ENCODE measurements around the gene STAT2. TPM values are rescaled to one million over a fixed set of nuclear protein-coding genes. Genes with fewer than 3 reads are reported as not detected.

Gene STAT2
- total RNA-seq, 1 donor from 2014 or later, result 85.6 TPM

- Histone ChIP-seq H3K9ac (ENCODE audit: low read depth in 1 of 3, low read length in 3 of 3) (no peak overlapping the region), H3K27ac (ENCODE audit: low read depth, low read length) (no peak overlapping the region), H3K9me3 (ENCODE audit: control insufficient read depth in 3 of 3, low read length in 3 of 3) (no peaks in the 10 kb centered on the region), H3K4me3 (ENCODE audit: low read length in 3 of 3) (no peak overlapping the region), H3K36me3 (ENCODE audit: control insufficient read depth in 3 of 3, insufficient read depth in 3 of 3, low read length in 3 of 3) (no peaks in the 10 kb centered on the region), H3K27me3 (ENCODE audit: control insufficient read depth in 3 of 3, insufficient read depth in 3 of 3, low read length in 3 of 3) (no peaks in the 10 kb centered on the region), H3K4me1 (ENCODE audit: control insufficient read depth in 3 of 3, insufficient read depth in 3 of 3, low read length in 3 of 3) (no peaks in the 10 kb centered on the region)
Observed at GRCh38 chr12:56387152-56387736, 27.3 kb upstream of the STAT2 start.

- Histone ChIP-seq H3K27ac (ENCODE audit: low read depth, low read length) (no peak overlapping the region), H3K27me3 (ENCODE audit: control insufficient read depth in 3 of 3, insufficient read depth in 3 of 3, low read length in 3 of 3) (no peaks in the 10 kb centered on the region), H3K9me3 (ENCODE audit: control insufficient read depth in 3 of 3, low read length in 3 of 3) (no peaks in the 10 kb centered on the region), H3K36me3 (ENCODE audit: control insufficient read depth in 3 of 3, insufficient read depth in 3 of 3, low read length in 3 of 3) (no peaks in the 10 kb centered on the region), H3K4me1 (ENCODE audit: control insufficient read depth in 3 of 3, insufficient read depth in 3 of 3, low read length in 3 of 3) (no peaks in the 10 kb centered on the region), H3K4me3 (ENCODE audit: low read length in 3 of 3) (no peak overlapping the region), H3K9ac (ENCODE audit: low read depth in 1 of 3, low read length in 3 of 3) (no peak overlapping the region)
Observed at GRCh38 chr12:56385873-56386272, 26.0 kb upstream of the STAT2 start.

- no peak overlapping the region for H3K4me3 ChIP-seq (ENCODE audit: low read length in 3 of 3)
- no peaks in the 10 kb centered on the region for H3K27me3 ChIP-seq (ENCODE audit: control insufficient read depth in 3 of 3, insufficient read depth in 3 of 3, low read length in 3 of 3)
- no peak overlapping the region for H3K27ac ChIP-seq (ENCODE audit: low read depth, low read length)
- no peaks in the 10 kb centered on the region for H3K9me3 ChIP-seq (ENCODE audit: control insufficient read depth in 3 of 3, low read length in 3 of 3)
- no peaks in the 10 kb centered on the region for H3K36me3 ChIP-seq (ENCODE audit: control insufficient read depth in 3 of 3, insufficient read depth in 3 of 3, low read length in 3 of 3)
- H3K9ac ChIP-seq (ENCODE audit: low read depth in 1 of 3, low read length in 3 of 3), result no peak overlapping the region
- H3K4me1 ChIP-seq (ENCODE audit: control insufficient read depth in 3 of 3, insufficient read depth in 3 of 3, low read length in 3 of 3), result no peaks in the 10 kb centered on the region
Observed at GRCh38 chr12:56382611-56383010, 22.7 kb upstream of the STAT2 start.

GRCh38 chr12:56377989-56378316 lies 18.0 kb upstream of the STAT2 start:
- Histone ChIP-seq H3K36me3 (ENCODE audit: control insufficient read depth in 3 of 3, insufficient read depth in 3 of 3, low read length in 3 of 3) (no peaks in the 10 kb centered on the region), H3K4me1 (ENCODE audit: control insufficient read depth in 3 of 3, insufficient read depth in 3 of 3, low read length in 3 of 3) (no peaks in the 10 kb centered on the region), H3K4me3 (ENCODE audit: low read length in 3 of 3) (no peak overlapping the region), H3K27me3 (ENCODE audit: control insufficient read depth in 3 of 3, insufficient read depth in 3 of 3, low read length in 3 of 3) (no peaks in the 10 kb centered on the region), H3K27ac (ENCODE audit: low read depth, low read length) (no peak overlapping the region), H3K9me3 (ENCODE audit: control insufficient read depth in 3 of 3, low read length in 3 of 3) (no peaks in the 10 kb centered on the region), H3K9ac (ENCODE audit: low read depth in 1 of 3, low read length in 3 of 3) (no peak overlapping the region)

GRCh38 chr12:56377310-56377988 lies 17.5 kb upstream of the STAT2 start:
- no peak overlapping the region for H3K4me3 ChIP-seq (ENCODE audit: low read length in 3 of 3)
- no peaks in the 10 kb centered on the region for H3K27me3 ChIP-seq (ENCODE audit: control insufficient read depth in 3 of 3, insufficient read depth in 3 of 3, low read length in 3 of 3)
- no peaks in the 10 kb centered on the region for H3K36me3 ChIP-seq (ENCODE audit: control insufficient read depth in 3 of 3, insufficient read depth in 3 of 3, low read length in 3 of 3)

GRCh38 chr12:56375598-56376434 lies 15.9 kb upstream of the STAT2 start:
- no peaks in the 10 kb centered on the region for H3K36me3 ChIP-seq (ENCODE audit: control insufficient read depth in 3 of 3, insufficient read depth in 3 of 3, low read length in 3 of 3)
- no peaks in the 10 kb centered on the region for H3K9me3 ChIP-seq (ENCODE audit: control insufficient read depth in 3 of 3, low read length in 3 of 3)
- H3K27me3 ChIP-seq (ENCODE audit: control insufficient read depth in 3 of 3, insufficient read depth in 3 of 3, low read length in 3 of 3), result no peaks in the 10 kb centered on the region
- no peaks in the 10 kb centered on the region for H3K4me1 ChIP-seq (ENCODE audit: control insufficient read depth in 3 of 3, insufficient read depth in 3 of 3, low read length in 3 of 3)
- H3K27ac ChIP-seq (ENCODE audit: low read depth, low read length), result no peak overlapping the region
- no peak overlapping the region for H3K4me3 ChIP-seq (ENCODE audit: low read length in 3 of 3)
- H3K9ac ChIP-seq (ENCODE audit: low read depth in 1 of 3, low read length in 3 of 3), result no peak overlapping the region

More at GRCh38 chr12:56377310-56377988, 17.5 kb upstream of the STAT2 start:
- Histone ChIP-seq H3K9me3 (ENCODE audit: control insufficient read depth in 3 of 3, low read length in 3 of 3) (no peaks in the 10 kb centered on the region), H3K27ac (ENCODE audit: low read depth, low read length) (no peak overlapping the region), H3K9ac (ENCODE audit: low read depth in 1 of 3, low read length in 3 of 3) (no peak overlapping the region), H3K4me1 (ENCODE audit: control insufficient read depth in 3 of 3, insufficient read depth in 3 of 3, low read length in 3 of 3) (no peaks in the 10 kb centered on the region)

- H3K9me3 ChIP-seq (ENCODE audit: control insufficient read depth in 3 of 3, low read length in 3 of 3), result no peaks in the 10 kb centered on the region
- no peak overlapping the region for H3K9ac ChIP-seq (ENCODE audit: low read depth in 1 of 3, low read length in 3 of 3)
- H3K4me1 ChIP-seq (ENCODE audit: control insufficient read depth in 3 of 3, insufficient read depth in 3 of 3, low read length in 3 of 3), result no peaks in the 10 kb centered on the region
- no peak overlapping the region for H3K27ac ChIP-seq (ENCODE audit: low read depth, low read length)
- no peaks in the 10 kb centered on the region for H3K36me3 ChIP-seq (ENCODE audit: control insufficient read depth in 3 of 3, insufficient read depth in 3 of 3, low read length in 3 of 3)
- no peak overlapping the region for H3K4me3 ChIP-seq (ENCODE audit: low read length in 3 of 3)
- no peaks in the 10 kb centered on the region for H3K27me3 ChIP-seq (ENCODE audit: control insufficient read depth in 3 of 3, insufficient read depth in 3 of 3, low read length in 3 of 3)
Observed at GRCh38 chr12:56374726-56375597, 15.1 kb upstream of the STAT2 start.

GRCh38 chr12:56373515-56373914 lies 13.6 kb upstream of the STAT2 start:
- no peak overlapping the region for H3K27ac ChIP-seq (ENCODE audit: low read depth, low read length)
- H3K9ac ChIP-seq (ENCODE audit: low read depth in 1 of 3, low read length in 3 of 3), result no peak overlapping the region
- no peaks in the 10 kb centered on the region for H3K27me3 ChIP-seq (ENCODE audit: control insufficient read depth in 3 of 3, insufficient read depth in 3 of 3, low read length in 3 of 3)
- H3K9me3 ChIP-seq (ENCODE audit: control insufficient read depth in 3 of 3, low read length in 3 of 3), result no peaks in the 10 kb centered on the region
- no peaks in the 10 kb centered on the region for H3K4me1 ChIP-seq (ENCODE audit: control insufficient read depth in 3 of 3, insufficient read depth in 3 of 3, low read length in 3 of 3)
- no peak overlapping the region for H3K4me3 ChIP-seq (ENCODE audit: low read length in 3 of 3)
- no peaks in the 10 kb centered on the region for H3K36me3 ChIP-seq (ENCODE audit: control insufficient read depth in 3 of 3, insufficient read depth in 3 of 3, low read length in 3 of 3)

GRCh38 chr12:56366948-56367347 lies 7.0 kb upstream of the STAT2 start:
- no peak overlapping the region for H3K4me3 ChIP-seq (ENCODE audit: low read length in 3 of 3)
- no peaks in the 10 kb centered on the region for H3K9me3 ChIP-seq (ENCODE audit: control insufficient read depth in 3 of 3, low read length in 3 of 3)
- H3K36me3 ChIP-seq (ENCODE audit: control insufficient read depth in 3 of 3, insufficient read depth in 3 of 3, low read length in 3 of 3), result no peaks in the 10 kb centered on the region
- H3K27ac ChIP-seq (ENCODE audit: low read depth, low read length), result no peak overlapping the region
- H3K27me3 ChIP-seq (ENCODE audit: control insufficient read depth in 3 of 3, insufficient read depth in 3 of 3, low read length in 3 of 3), result no peaks in the 10 kb centered on the region
- no peak overlapping the region for H3K9ac ChIP-seq (ENCODE audit: low read depth in 1 of 3, low read length in 3 of 3)
- no peaks in the 10 kb centered on the region for H3K4me1 ChIP-seq (ENCODE audit: control insufficient read depth in 3 of 3, insufficient read depth in 3 of 3, low read length in 3 of 3)

Data from skeletal muscle tissue (tissue), 4 donors.